ENCODE measurements around the gene BLNK. TPM values are rescaled to one million over a fixed set of nuclear protein-coding genes. Genes with fewer than 3 reads are reported as not detected.

The BLNK gene
- total RNA-seq, 1 donor from 2014 or later = 11.2 TPM

- H3K27me3 ChIP-seq (ENCODE audit: low read depth) = no peaks in the 10 kb centered on the region
- ATAC-seq (no peak), DNase-seq (no peak)
- no peaks in the 10 kb centered on the region for H3K4me1 ChIP-seq
- H3K4me3 ChIP-seq = no peak overlapping the region
- H3K27ac ChIP-seq = no peak overlapping the region
- TF ChIP-seq, protein P1, sequence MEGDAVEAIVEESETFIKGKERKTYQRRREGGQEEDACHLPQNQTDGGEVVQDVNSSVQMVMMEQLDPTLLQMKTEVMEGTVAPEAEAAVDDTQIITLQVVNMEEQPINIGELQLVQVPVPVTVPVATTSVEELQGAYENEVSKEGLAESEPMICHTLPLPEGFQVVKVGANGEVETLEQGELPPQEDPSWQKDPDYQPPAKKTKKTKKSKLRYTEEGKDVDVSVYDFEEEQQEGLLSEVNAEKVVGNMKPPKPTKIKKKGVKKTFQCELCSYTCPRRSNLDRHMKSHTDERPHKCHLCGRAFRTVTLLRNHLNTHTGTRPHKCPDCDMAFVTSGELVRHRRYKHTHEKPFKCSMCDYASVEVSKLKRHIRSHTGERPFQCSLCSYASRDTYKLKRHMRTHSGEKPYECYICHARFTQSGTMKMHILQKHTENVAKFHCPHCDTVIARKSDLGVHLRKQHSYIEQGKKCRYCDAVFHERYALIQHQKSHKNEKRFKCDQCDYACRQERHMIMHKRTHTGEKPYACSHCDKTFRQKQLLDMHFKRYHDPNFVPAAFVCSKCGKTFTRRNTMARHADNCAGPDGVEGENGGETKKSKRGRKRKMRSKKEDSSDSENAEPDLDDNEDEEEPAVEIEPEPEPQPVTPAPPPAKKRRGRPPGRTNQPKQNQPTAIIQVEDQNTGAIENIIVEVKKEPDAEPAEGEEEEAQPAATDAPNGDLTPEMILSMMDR (IDR thresholded peaks at IDR 0.05) = no peak
- H3K9me3 ChIP-seq = no peaks in the 10 kb centered on the region
- peaks cover 4% of the 10 kb centered on the region for H3K36me3 ChIP-seq
- intact Hi-C loops (cut with DNase I) = no loop called here
Measured at GRCh38 chr10:96225119-96225518, 46.2 kb downstream of the BLNK start.

DNA sequence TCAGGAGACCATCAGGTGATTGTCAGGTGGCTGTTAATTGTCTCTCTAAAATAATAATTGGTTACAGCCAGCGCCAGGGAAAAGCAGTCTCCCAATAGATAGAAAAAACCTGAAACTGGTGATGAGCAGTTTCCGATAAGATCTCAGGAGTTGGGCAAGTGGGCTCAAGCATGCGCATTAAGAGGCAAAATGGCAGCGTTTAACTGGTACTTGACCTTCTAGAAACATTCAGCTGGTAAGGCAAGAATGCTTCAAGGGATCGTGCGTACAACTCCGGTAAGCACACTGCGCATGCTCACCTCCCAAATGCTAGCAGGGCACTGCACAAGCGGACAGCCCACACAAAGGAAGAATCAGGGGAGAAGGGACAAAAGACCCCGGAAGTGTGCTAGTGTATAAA, 48.5 kb downstream of the BLNK start:
- H3K4me1 ChIP-seq = no peaks in the 10 kb centered on the region
- intact Hi-C loops (cut with DNase I) = no loop called here
- H3K4me3 ChIP-seq = no peak overlapping the region
- no peak for DNase-seq
- no peaks in the 10 kb centered on the region for H3K27me3 ChIP-seq (ENCODE audit: low read depth)
- H3K9me3 ChIP-seq = no peaks in the 10 kb centered on the region
- no peak overlapping the region for H3K27ac ChIP-seq
- ATAC-seq = no peak
- peaks cover 4% of the 10 kb centered on the region for H3K36me3 ChIP-seq
- TF ChIP-seq, protein P1 (IDR thresholded peaks at IDR 0.05) = no peak

DNA sequence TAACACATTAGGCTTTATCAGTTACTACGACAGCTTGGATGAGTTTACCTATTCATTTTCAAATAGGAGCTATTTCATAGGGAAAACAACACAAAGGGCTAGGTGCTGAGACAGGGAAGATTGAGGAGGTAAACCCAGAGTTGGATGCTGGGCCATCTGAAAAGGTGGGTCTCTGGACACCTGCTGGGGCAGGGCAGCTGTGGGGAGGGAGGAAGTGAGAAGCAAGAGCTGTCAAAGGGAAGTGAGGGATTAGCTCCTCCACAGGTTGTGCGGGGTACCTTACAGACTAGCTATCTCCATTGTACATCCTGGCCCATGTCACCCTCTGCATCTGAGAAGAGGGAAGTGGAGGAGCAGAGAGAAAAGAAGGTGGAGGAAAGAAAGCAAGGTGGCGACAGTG, 48.9 kb downstream of the BLNK start:
- no peak for DNase-seq
- ATAC-seq = no peak
- H3K27me3 ChIP-seq (ENCODE audit: low read depth) = no peaks in the 10 kb centered on the region
- intact Hi-C loops (cut with DNase I) = no loop called here
- no peaks in the 10 kb centered on the region for H3K9me3 ChIP-seq
- H3K27ac ChIP-seq = no peak overlapping the region
- no peak overlapping the region for H3K4me3 ChIP-seq
- H3K4me1 ChIP-seq = no peaks in the 10 kb centered on the region
- TF ChIP-seq, protein P1 (IDR thresholded peaks at IDR 0.05) = no peak
- H3K36me3 ChIP-seq = peaks cover 4% of the 10 kb centered on the region

DNA sequence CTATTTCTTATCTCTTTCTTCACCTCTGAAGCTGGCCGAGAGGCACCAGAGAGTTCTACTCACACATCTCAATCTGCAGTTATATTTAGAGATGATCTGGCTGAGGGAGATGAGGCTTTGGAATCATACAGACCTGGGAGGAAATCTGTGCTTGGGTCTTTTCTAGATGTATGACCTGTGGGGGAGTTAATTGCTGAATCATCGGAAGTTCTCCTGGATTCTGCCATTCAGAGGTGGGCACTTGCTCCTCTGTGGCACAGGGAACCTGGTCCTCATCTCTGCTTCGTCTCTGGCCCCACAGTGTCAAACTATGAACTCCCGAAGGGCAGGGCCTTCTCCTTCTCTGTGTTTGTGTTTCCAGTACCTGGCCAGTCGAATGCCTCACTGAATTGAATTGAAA, 52.5 kb downstream of the BLNK start:
- Histone ChIP-seq H3K27me3 (ENCODE audit: low read depth) (no peaks in the 10 kb centered on the region), H3K36me3 (peaks cover 7% of the 10 kb centered on the region), H3K4me3 (no peak overlapping the region), H3K9me3 (no peaks in the 10 kb centered on the region), H3K4me1 (no peaks in the 10 kb centered on the region), H3K27ac (no peak overlapping the region)
- TF ChIP-seq, protein P1 (IDR thresholded peaks at IDR 0.05) = no peak
- DNase-seq = no peak
- intact Hi-C loops (cut with DNase I) = no loop called here
- no peak for ATAC-seq

DNA sequence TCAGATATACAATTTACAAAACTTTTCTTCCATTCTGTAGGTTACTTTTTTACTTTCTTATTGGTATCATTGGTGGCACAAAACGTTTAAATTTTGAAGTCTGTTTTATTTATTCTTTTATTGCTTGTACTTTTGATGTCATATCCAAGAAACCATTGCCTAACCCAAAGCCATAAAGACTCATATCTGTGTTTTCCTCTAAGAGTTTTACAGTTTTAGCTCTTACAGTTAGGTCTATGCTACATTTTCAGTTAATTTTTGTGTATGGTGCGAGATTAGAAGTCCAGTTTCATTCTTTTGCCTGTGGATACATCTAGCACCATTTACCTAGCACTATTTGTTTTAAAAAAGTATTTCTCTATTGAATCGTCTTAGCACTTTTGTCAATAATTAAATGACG, 53.7 kb downstream of the BLNK start:
- H3K4me1 ChIP-seq = no peaks in the 10 kb centered on the region
- intact Hi-C loops (cut with DNase I) = no loop called here
- no peaks in the 10 kb centered on the region for H3K9me3 ChIP-seq
- TF ChIP-seq, protein P1 (IDR thresholded peaks at IDR 0.05) = no peak
- H3K36me3 ChIP-seq = peaks cover 7% of the 10 kb centered on the region
- no peak overlapping the region for H3K4me3 ChIP-seq
- H3K27ac ChIP-seq = no peak overlapping the region
- no peaks in the 10 kb centered on the region for H3K27me3 ChIP-seq (ENCODE audit: low read depth)
- no peak for ATAC-seq
- DNase-seq = no peak

DNA sequence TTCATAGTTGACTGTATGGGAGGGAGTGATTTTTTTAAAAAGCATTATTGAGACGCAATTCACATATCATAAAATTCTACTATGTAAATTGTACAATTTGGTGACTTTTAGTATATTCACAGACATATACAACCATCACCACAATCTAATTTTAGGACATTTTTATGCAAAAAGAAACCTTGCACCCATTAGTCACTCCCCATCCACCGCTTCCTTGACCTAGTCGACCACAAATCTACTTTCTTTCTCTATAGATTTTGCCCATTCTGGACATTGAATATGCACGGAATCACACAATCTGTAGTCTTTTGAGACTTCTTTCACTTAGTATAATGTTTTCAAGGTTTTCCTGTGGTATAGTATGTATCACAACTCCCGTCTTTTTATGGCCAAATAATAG, 54.6 kb downstream of the BLNK start:
- Histone ChIP-seq H3K36me3 (peaks cover 7% of the 10 kb centered on the region), H3K9me3 (no peaks in the 10 kb centered on the region), H3K4me3 (no peak overlapping the region), H3K27me3 (ENCODE audit: low read depth) (no peaks in the 10 kb centered on the region), H3K4me1 (no peaks in the 10 kb centered on the region), H3K27ac (no peak overlapping the region)
- TF ChIP-seq, protein P1 (IDR thresholded peaks at IDR 0.05) = no peak
- no peak for DNase-seq
- no peak for ATAC-seq
- intact Hi-C loops (cut with DNase I) = no loop called here

Measured in lower lobe of right lung (tissue), 2 donors.